Kidney capillary endothelial cell (primary cell): ENCODE results near the gene TSEN54.

ENCODE experiments used
- DNase-seq: peaks from one replicate; pipeline ENCODE4 v3.0.0-alpha.2; 2018; ENCODE audit warnings: low spot score

TSEN54 gene

GRCh38 chr17:75565618-75566017, 49.3 kb downstream of the TSEN54 start:
- no peak for DNase-seq

GRCh38 chr17:75566416-75566815, 50.1 kb downstream of the TSEN54 start:
- DNase-seq, result no peak

- no peak for DNase-seq
These were observed 50.5 kb downstream of the TSEN54 start for GRCh38 chr17:75566834-75567233.

- DNase-seq, result no peak
These were observed 52.3 kb downstream of the TSEN54 start for GRCh38 chr17:75568412-75569255.

- no peak for DNase-seq
These were observed 53.8 kb downstream of the TSEN54 start for GRCh38 chr17:75570034-75570676.

GRCh38 chr17:75570772-75571171, 54.4 kb downstream of the TSEN54 start:
- DNase-seq, result no peak

GRCh38 chr17:75571197-75571884, 55.0 kb downstream of the TSEN54 start:
- DNase-seq, result peak; percentile 92

- no peak for DNase-seq
These were observed 55.5 kb downstream of the TSEN54 start for GRCh38 chr17:75571885-75572215.

DNA sequence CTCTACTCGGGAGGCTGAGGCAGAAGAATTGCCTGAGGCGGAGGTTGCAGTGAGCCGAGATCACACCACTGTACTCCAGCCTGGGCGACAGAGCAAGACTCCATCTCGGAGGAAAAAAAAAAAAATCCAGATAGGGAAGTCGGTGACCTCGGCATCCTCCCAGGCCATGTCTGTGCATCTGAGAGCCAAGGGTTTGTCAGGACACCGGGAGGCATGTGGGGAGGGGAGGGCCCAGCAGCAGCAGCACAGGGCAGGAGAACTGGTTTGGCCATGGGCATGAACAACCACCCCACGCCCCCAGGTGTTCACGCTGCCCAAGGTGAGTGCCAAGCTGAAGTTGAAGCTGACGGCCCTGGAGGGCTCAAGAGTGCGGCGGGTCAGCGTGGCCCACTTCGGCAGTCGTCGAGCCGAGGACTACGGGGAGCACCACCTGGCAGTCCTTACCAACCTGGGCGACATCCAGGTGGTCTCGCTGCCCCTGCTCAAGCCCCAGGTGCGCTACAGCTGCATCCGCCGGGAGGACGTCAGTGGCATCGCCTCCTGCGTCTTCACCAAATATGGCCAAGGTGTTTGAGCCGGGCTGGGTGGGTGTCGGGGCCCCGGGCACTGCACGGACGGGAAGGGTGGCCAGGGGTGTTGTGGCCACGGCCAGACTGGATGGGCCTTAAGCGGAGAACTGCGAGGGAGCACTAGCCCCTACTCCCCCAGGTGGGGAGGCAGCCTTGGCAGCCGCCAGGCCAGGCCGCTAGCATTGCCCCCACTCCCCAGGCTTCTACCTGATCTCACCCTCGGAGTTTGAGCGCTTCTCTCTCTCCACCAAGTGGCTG, 56.6 kb downstream of the TSEN54 start:
- DNase-seq, result no peak

- no peak for DNase-seq
These were observed 57.2 kb downstream of the TSEN54 start for GRCh38 chr17:75573540-75573957.

GRCh38 chr17:75573994-75574393, 57.7 kb downstream of the TSEN54 start:
- DNase-seq, result no peak
